ENCODE results near the gene EMX1.
"Not testable (repeated sequence)": the region's sequence is repeated elsewhere in the genome, so short reads cannot be mapped to it uniquely, and the experiment has no call there.

Gene EMX1

GRCh38 chr2:72900191-72900825 lies 17.0 kb upstream of the EMX1 start:
- DNase-seq (ENCODE audit: low spot score) = no peak

- no peak for DNase-seq (ENCODE audit: low spot score)
Measured at GRCh38 chr2:72901426-72901825, 15.9 kb upstream of the EMX1 start.

GRCh38 chr2:72907369-72907768 lies 9.9 kb upstream of the EMX1 start:
- DNase-seq (ENCODE audit: low spot score) = not testable (repeated sequence)

GRCh38 chr2:72908741-72909140 lies 8.6 kb upstream of the EMX1 start:
- no peak for DNase-seq (ENCODE audit: low spot score)

GRCh38 chr2:72911256-72911655 lies 6.1 kb upstream of the EMX1 start:
- no peak for DNase-seq (ENCODE audit: low spot score)

- no peak for DNase-seq (ENCODE audit: low spot score)
Measured at GRCh38 chr2:72913486-72914205, 3.7 kb upstream of the EMX1 start.

GRCh38 chr2:72914206-72914559 lies 3.1 kb upstream of the EMX1 start:
- no peak for DNase-seq (ENCODE audit: low spot score)

- no peak for DNase-seq (ENCODE audit: low spot score)
Measured at GRCh38 chr2:72914589-72915319, 2.6 kb upstream of the EMX1 start.

GRCh38 chr2:72915320-72915906 lies 1.9 kb upstream of the EMX1 start:
- no peak for DNase-seq (ENCODE audit: low spot score)

- no peak for DNase-seq (ENCODE audit: low spot score)
Measured at GRCh38 chr2:72915907-72916742, 1.2 kb upstream of the EMX1 start.

GRCh38 chr2:72916743-72917137 lies 579 bp upstream of the EMX1 start:
- DNase-seq (ENCODE audit: low spot score) = no peak

GRCh38 chr2:72917877-72918553 lies 696 bp downstream of the EMX1 start:
- DNase-seq (ENCODE audit: low spot score) = no peak

GRCh38 chr2:72919414-72920317 lies 2.3 kb downstream of the EMX1 start:
- DNase-seq (ENCODE audit: low spot score) = no peak

- DNase-seq (ENCODE audit: low spot score) = no peak
Measured at GRCh38 chr2:72920318-72921087, 3.2 kb downstream of the EMX1 start.

GRCh38 chr2:72921088-72921851 lies 4.0 kb downstream of the EMX1 start:
- no peak for DNase-seq (ENCODE audit: low spot score)

GRCh38 chr2:72921853-72922252 lies 4.5 kb downstream of the EMX1 start:
- no peak for DNase-seq (ENCODE audit: low spot score)

GRCh38 chr2:72923833-72924352 lies 6.6 kb downstream of the EMX1 start:
- DNase-seq (ENCODE audit: low spot score) = no peak
